ENCODE measurements around the gene SYNJ2. TPM values are rescaled to one million over a fixed set of nuclear protein-coding genes. Genes with fewer than 3 reads are reported as not detected.

SYNJ2 gene
- 47.2 to 60.8 TPM (median 59.0 TPM) in 5 replicates for total RNA-seq (2022; extraction: Qiagen RNA extraction)

GRCh38 chr6:157981395-157982101 is at the start of gene SYNJ2:
Gene SYNJ2, plus strand, starts transcription at chr6:157981863. Its CDS starts 99 bp downstream, at chr6:157981962.

Other genes starting within 250 kb of the SYNJ2 start
- gene SNX9, start 158.6 kb upstream of the SYNJ2 start, total RNA-seq (2022; extraction: Qiagen RNA extraction) = 24.9 to 30.2 TPM (median 29.0 TPM) in 5 replicates
- 2.5 to 3.5 TPM (median 3.2 TPM) in 5 replicates for gene SERAC1, start 186.4 kb downstream of the SYNJ2 start, total RNA-seq (2022; extraction: Qiagen RNA extraction)
- gene GTF2H5, start 186.5 kb downstream of the SYNJ2 start, total RNA-seq (2022; extraction: Qiagen RNA extraction) = 8.3 to 20.0 TPM (median 17.0 TPM) in 5 replicates

Measured in A549 treated with CORT108297 at 1 μM for 4 hours (cell line).